EL (cell line): ENCODE results near the gene PLA2G2F.
"Not testable (repeated sequence)": the region's sequence is repeated elsewhere in the genome, so short reads cannot be mapped to it uniquely, and the experiment has no call there.

ENCODE experiments used
- DNase-seq: peaks from one replicate; pipeline ENCODE4 v3.0.0-alpha.2; 2016

PLA2G2F gene

DNA sequence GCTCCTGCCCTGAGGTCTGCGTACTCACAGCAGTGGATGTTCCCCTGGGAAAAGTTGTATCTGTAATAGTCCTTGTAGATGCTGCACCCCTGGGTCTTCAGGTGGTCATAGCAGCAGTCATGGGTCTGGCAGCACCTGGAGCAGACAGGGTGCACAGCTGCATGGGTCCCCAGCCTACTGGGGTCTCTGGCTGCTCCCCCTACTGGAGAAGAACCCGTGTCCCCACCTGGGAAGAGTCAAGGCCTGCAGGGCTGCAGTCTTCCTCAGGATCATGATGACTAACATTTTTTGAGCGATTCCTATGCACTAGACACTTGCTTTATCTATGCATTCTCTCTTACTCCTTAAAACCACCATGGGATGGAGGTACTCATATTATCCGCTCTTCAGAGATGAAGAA lies 23.6 kb upstream of the PLA2G2F start:
- no peak for DNase-seq

DNA sequence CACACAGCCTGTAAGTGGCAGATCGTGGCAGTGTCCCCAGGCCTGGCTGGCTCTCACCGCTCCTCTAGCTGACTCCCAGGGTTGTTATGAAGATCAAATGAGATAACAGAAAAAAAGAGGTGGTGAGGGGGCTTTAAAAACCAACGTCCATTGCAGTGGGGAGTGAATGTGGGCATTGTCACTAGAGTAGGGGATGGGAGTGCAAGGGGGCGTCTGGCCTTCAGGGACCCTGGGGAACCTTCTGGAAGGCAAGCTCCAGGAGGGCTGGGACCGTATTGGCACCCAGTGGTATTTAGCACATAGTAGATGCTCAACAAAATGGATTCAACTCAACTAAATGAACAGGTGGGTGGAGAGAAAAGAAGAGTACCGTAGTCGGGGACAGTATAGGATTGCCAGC lies 23.2 kb upstream of the PLA2G2F start:
- DNase-seq = no peak

DNA sequence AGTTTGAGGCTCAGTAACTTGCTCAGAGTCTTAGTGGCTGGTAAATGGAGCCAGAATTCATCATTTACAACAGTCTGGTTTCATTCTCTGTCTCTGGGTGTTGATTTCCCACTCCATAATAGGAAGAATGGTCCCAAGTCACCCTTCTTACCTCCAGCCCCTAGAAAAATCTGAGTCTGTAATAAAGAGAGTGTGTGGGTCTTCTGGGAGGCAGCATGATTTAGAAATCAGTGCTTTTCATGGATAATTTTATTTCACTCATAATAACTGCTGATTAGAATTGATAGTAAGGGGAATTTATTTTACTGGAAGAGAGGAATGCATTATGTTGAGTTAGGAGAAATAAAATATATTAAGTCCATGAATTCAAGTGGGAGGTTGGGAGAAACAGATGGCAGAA lies 21.9 kb upstream of the PLA2G2F start:
- DNase-seq = no peak

DNA sequence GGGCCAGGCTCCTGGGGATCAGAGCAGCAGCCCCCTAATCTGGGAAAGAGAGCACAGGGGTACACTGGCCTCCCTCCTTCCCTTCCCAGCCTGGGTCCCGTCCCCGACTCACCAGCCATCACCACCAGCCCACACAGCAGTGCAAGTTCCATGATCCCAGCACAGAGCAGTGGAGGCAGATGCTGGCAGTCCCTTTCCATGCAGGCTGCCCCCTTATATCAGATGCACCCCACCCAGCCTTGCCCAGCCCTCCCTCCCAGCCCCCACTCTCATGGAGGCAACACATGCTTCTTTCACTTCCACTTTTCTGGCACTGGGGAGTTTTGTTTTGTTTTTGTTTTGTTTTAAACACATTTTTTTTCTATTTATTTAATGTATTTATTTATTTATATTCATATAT lies 19.8 kb upstream of the PLA2G2F start, which contains the start of gene PLA2G2D:
TSS of gene PLA2G2D (minus strand) at position 190 of the 400 bp plus-strand sequence. CDS start at position 152, 38 bp downstream.
- no peak for DNase-seq

DNA sequence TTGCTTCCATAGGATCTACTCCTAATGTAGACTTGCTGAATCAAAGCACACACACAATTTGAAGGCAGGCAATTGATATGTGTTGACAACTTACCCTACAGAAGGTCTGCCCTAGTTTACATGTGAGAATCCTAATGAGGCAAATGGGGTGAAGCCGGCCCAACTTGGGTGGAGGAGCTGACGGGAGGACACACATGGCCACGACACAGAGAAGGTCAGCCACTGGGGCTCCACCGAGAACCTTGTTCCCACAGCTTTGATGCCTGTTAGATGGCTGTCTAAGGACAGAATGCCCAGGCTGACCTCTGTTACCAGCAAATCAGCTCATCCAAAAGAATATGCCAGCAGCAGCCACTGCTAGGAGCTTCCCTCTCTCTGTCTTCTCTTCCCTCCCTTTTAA lies 18.3 kb upstream of the PLA2G2F start:
- DNase-seq = no peak

DNA sequence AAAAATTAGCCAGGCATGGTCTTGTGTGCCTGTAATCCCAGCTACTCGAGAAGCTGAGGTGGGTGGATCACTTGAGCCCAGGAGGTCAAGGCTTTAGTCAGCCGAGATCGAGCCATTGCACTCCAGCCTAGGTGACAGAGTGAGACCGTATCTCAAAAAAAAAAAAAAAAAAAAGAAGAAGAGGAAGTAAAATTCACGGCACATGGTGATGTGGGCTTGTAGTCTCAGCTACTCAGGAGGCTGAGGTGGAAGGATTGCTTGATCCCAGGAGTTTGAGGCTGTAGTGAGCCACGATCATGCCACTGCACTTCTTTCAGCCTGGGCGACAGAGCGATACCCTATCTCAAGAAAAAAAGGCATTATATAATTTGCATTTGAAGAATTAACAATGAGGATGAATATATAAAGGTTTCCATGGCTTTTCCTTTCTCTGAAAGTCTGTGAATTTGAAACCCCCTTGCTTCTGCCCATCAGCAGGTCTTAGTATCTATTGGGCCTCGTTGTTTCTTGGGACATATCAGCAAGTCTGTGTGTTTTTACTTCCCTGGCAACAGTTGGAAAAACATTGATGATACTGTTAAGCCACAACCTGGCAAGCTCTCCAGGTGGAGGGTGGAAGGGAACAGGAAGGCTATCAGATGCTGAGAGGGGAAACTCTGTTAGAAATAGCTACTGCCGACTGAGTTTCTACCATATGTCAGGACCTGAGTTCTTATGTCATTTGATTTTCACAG lies 15.2 kb upstream of the PLA2G2F start:
- no peak for DNase-seq

DNA sequence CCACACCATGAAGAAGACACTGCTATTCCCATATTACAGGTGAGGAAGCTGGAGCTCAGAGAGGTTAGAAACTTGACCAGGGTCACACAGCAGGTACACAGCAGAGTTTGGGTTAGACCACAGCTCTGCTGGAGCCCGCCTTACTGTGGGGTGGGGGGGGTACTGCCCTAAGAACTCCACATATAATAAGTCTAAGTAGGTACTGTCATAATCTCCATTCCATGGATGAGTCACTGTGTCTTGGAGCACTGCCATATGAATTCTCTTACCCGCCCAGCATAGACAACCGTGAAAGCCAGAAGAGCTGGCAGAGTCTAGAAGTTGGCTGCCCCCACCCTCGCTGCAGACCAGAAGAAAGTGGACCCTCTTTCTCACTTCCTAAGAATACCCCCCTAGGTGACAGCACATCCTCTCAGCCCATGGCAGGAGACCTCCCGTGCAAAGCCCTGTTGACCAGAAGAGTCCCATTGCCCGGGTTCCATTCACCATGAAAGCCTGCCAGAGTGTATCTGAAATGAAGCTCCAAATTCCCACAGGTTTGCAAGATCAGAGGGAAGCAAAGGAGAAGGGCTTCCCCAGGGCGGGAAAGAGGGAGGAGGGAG lies 14.6 kb upstream of the PLA2G2F start:
- DNase-seq = peak; percentile 80

DNA sequence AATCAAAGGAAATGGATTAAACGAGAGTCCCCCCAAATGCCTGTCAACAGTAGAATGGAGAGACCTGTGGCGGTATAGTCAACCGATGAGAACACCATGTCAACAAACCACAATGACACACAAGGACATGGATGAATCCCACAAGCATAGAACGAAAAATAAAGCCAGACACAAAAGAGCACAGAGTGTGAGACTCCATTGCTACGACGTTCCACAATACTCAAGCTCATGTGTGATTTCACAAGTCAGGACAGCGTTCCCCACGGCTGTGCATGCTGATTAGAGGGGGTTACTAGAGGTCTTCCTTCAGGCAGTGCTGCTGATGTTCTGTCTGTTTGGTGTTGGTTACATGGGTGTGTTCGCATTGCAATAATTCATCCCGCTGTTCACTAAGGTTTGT lies 14.0 kb upstream of the PLA2G2F start:
- no peak for DNase-seq

DNA sequence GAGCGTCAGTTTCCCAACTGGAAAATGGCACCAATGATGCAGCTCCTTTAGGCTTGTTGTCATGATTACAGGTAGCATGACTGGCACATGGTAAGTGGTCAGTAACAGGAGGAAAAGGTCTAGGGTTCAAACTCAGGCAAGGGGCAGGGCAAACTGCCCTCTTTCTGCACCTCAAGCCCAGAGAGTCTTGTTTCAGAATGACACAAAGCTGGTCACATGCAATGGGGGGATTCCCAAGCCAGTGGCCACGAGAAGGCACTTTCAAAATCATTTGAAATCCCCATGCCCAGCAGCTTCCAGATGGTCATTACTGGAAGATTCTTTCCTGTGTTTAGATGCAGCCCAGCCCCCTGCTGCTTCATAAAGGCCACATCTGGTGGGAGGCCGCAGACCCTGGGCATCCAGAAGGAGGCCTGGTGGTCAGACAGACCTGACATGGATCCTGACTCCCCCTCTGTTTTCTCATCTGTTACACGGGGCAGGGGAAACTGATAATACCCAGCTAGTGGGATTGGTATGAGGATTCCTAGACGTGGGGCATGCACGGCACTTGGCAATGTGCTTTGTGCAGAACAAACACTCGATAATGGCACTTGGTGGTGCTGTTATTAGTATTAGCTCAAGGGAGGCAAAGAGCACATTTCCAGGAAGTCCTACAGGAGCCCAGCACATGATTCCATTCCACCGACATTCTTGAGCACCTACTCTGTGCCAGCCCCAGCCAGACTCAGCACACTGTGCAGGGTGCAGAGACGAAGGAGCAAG lies 12.9 kb upstream of the PLA2G2F start:
- no peak for DNase-seq

DNA sequence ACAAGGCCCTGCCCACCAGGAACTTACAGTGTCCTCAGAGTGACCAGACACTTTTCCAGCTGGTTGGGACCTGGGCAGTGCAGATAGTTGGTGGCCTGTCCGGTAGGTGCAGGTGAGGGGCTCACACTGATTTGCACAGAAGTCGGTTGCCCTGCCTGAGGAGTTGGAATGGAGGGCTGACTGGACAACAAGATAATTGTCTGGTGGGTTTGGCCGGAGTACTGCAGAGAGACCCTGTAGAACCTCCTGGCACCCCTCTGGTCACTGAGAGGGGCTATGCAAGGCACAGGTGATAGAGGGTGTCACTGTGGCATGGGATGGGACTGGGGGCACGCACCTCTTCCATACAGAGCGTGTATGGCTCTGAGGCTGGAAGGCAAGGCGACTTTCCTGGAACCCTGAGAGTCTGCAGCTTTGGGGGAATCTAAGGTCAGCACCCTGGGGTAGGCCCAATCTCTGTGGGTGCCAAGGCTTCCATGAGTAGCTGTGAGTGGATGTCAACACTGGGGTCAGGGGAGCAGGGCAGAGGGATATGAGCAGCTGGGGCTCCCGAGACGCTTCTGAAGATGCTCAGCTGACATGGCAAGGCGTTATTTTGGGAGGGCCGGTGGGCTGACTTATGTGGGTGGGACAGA lies 12.2 kb upstream of the PLA2G2F start:
- no peak for DNase-seq

DNA sequence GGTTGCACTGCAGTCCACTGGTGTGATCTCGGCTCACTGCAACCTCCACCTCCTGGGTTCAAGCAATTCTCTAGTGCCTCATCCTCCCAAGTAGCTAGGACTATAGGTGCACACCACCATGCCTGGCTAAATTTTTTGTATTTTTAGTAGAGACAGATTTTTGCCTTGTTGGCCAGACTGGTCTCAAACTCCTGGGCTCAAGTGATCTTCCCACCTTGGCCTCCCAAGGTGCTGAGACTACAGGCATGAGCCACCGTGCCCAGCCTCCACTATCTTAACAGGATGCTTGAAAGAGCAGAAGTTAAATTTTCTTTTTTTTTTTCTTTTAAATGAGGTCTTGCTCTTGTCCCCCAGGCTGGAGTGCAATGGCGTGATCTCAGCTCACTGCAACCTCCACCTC lies 8.6 kb upstream of the PLA2G2F start:
- not testable (repeated sequence) for DNase-seq

DNA sequence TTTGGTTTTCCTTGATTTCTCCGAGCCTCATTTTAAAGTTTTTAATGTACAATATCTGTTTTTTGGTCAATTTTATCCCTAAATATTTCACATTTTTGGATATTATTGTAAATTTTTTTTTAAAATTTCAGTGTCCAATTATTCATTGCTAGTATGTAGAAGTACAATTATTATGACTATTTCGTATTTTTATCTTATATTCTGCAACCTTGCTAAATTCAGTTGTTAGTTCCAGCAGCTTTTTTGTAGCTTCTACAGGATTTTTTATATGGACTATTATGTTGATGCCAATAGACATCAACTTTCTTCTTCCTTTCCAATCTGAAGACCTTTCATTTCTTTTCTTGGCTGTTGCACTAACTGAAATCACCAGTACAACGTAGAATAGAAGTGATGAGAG lies 4.1 kb upstream of the PLA2G2F start:
- no peak for DNase-seq

DNA sequence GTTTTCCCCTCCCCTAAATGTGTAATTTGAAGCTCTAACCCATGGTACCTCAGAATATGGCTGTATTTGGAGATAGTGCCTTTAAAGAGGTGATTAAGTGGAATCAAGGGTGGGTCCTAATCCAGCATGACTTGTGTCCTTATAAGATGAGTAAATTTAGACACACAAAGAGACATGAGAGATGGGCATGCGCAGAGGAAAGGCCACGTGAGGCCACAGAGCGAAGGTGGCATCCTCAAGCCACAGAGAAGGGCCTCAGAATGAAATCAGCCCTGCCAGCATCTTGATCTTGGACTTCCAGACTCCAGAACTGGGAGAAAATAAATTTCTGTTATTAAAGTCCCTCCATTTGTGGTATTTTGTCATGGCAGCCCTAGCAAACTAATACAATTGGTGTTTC lies 2.9 kb upstream of the PLA2G2F start:
- no peak for DNase-seq

DNA sequence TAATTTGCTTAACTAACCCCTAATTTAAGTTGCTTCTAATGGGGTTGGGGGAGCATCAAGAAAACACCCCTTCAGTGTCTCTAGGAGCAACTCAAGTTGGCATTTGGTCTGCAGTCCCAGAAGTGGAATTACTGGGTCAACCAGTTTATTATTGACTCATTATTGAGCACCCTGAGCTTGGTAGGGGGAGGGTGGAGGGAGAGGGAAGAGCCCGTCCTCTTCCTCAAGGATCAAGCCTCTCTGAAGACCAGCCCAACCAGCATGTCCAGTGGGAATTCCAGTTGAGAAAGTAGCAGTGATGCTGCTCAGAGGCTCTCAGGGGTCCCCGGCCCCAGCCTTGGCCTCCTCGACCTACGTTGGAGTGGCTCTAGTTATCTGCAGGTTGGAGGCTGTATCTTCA lies 2.1 kb upstream of the PLA2G2F start:
- no peak for DNase-seq

DNA sequence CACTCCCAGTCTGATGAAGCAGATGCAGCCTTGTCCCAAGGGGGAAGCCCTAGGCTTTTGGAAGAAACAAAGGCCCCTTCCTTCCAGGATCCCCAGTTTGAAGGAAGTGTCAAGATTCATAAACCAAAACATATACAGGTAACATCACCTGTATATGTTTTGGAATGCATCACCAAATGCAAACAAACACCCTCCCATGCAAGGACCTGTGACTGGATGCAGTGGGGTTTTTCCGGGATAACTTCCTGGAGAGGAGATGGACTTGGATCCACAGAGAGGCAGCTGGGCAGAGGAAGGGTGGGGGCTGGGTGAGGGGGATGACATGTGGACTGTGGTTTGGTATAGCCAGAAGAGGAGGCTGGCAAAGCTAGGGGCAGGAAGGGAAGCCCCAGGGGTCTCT lies 1.5 kb upstream of the PLA2G2F start:
- no peak for DNase-seq

DNA sequence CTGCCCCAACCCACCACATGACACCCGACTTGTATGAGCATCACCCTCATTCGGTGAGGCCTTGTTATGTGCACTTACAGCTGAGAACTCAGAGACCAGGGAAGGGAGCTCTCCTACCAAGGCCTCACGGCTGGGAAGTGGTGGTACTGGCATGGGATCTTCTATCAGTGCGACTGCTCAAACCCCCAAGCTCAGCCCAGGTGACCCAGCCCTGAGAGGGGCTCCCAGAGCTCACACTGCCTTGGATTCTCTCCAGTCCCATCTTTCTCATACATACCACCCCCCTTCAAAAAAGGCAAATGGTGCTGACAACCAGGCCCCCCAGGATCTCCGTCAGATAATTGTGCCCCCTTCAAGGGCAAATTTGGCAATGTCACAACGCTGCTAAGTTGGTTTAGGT lies 777 bp upstream of the PLA2G2F start:
- DNase-seq = no peak

DNA sequence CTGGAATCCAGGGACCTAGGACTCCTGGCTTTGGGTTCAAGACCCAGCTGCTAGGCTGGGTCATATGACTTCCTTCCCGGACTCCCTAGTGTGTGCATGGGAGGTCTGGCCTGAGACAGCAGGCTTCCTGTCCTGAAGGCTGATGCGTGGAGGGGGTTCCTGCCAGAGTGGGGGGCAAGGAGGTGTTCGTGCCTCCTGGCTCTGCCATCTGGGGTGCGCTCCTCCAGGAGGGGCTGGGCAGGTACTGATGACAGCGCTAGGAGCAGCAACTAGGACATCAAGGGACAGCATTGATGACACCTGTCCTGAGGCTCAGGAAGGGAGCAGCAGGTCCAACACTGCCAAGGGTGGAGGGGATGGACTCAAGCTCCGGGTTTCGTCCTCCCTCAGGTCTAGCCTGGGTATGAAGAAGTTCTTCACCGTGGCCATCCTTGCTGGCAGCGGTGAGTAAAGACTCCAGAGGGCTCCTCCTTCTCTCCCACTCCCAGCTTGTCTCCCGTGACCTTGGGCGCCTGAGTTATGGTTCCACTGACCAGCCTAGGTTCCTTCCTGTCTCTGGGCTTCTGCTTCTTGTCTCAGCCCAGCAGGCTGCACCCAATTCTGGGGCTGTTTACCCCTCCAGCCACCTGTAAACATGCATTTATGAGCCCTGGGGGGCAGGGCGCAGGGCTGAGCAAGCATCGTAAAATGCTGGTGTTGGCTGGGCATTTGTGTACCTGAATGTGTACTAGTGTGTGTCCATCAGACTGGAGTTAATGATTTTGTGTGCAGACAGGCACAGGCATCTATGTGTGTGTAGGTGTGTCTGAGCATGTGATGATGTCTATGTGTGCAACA lies 871 bp downstream of the PLA2G2F start:
- DNase-seq = no peak

DNA sequence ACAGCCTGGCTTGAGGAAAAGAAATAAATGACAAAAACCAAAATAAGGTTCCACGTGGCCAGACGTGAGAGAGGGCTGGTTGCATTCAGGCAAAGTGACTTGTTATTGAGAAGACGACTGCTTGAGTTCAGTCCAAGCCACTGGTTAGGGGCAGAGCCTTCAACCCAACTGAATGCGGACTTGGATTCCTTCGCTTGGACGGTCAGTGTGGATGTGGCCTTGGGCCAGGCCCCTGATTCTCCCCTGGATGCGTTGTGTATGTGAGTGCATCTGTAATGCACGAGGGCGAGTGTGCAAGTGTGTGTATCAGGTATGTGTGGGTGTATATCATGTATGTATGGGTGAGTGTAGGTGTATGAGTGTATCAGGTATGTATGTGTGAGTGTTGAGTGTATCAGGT lies 1.9 kb downstream of the PLA2G2F start:
- DNase-seq = no peak

DNA sequence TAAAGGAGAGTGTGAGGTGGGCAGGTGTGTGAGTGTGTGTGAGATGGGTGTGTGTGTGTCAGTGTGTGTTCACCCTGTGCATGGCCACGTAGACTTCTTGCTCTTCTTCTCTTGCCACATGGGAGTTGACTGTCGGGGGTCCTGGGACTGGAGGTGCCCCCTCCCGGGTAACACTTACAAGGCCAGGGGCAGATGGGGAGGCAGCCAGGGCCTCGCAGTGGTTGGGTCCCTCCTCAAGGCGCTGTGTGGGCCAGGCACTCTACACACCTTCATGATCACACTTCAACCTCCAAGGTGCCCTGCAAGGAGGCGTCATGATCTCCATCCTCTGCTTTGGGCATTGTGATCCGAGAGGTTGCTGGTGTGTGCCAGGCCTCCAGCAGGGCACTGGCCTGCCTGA lies 2.3 kb downstream of the PLA2G2F start:
- no peak for DNase-seq

DNA sequence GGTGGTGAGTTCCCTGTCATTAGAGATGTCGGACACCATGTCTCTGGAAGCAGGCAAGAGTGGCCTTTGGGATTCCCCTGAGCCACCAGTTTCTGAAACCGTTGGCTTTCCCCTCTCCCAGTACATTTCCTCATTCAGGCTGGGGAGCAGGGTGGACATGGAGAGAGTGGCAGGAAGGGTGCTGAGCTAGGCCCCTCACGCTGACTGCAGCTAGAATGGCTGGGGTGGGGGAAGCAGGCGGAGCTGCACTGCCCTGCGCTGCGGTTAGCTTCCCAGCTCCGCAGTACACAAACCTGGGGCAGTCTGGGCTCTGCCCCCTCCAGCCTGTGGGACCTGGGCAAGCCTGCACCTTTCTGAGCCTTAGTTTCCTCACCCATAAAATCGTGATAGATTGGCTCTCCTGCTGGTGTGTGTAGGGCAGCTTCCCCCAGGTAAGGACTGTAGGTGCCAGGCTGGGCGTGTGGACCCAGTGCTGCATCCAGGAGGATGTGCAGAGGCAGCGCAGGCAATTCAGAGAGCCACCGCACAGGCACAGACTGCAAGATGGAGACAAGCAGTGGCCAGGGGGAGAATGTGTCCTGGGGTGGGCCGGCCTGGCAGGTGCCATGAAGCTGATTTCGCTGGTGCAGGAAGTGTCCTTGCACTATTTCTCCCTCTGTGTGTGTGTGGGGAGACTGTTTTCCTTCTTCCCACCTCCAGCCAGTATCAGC lies 3.0 kb downstream of the PLA2G2F start:
- DNase-seq = no peak

DNA sequence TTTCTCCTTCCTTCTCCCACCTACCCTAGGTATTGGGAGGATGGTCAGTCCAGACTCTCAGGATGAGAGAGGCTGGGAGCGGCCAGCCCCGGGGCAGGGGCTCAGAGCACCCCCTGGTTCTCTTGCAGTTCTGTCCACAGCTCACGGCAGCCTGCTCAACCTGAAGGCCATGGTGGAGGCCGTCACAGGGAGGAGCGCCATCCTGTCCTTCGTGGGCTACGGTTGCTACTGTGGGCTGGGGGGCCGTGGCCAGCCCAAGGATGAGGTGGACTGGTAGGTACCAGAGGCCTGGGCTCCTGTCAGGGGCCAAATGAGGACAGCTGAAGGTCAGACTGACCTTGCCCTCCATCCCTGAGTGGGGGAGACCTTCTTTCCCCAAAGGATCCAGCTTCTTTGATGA lies 4.2 kb downstream of the PLA2G2F start:
- DNase-seq = no peak
